GM23248 (cell line): ENCODE results near the gene PPIAL4G.
"Not testable (repeated sequence)": the region's sequence is repeated elsewhere in the genome, so short reads cannot be mapped to it uniquely, and the experiment has no call there.

Source experiments
- EZH2 ChIP-seq: fragments of 200-600 bp; sonication (generic); IDR thresholded peaks from 2 replicates; pipeline ENCODE4 v1.6.1; 2018; ENCODE audit warnings: antibody characterized with exemption, mild to moderate bottlenecking; ENCODE audit not compliant: insufficient read depth, poor library complexity, severe bottlenecking
- EZH2phosphoT487 ChIP-seq: fragments of 200-600 bp; sonication (generic); IDR thresholded peaks from 2 replicates; pipeline ENCODE4 v1.6.1; 2018; ENCODE audit warnings: antibody characterized with exemption, moderate library complexity, mild to moderate bottlenecking, low read depth; ENCODE audit not compliant: insufficient read depth

DNA sequence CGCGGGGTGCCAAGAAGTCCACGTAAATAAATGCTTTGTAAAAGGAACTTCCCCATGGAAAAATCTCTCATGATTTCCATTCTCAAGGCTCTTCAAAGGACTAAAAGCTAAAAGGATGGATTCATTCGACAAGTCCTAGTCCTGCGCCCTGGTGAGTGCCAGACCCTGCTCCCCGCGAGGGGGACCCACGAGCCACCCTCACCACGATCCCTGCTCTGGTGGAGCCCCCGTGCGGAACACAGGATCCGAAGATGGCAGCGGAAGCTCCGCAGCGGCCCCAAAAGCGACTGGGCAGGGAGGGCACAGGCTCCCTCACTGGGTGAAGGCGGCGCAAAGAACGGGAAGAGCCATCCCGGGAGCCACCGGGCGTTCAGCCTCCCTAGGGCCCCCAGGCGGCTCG is 45.5 kb upstream of the PPIAL4G start:
- TF ChIP-seq EZH2, EZH2phosphoT487: not testable (repeated sequence)
